Transverse colon (tissue), 4 donors: ENCODE results near the gene DEUP1. TPM values are rescaled to one million over a fixed set of nuclear protein-coding genes. Genes with fewer than 3 reads are reported as not detected.
A peak's percentile ranks its signal among the peaks of the same experiment; 100 is the strongest.

Experiments used
- DNase-seq: peaks from one replicate; pipeline ENCODE4 v3.0.0-alpha.2; 2019
- H3K27ac ChIP-seq, 4 donors: fragments of 200-600 bp; sonication (generic); 2 replicates each; pipeline ENCODE4 v1.5.1; 2016 to 2018; ENCODE audit warnings: inconsistent platforms in 4 of 4
- H3K27me3 ChIP-seq: fragments of 200-600 bp; sonication (generic); 2 replicates; pipeline ENCODE4 v1.5.1; 2017; ENCODE audit warnings: inconsistent platforms
- H3K36me3 ChIP-seq, 4 donors: fragments of 200-600 bp; sonication (generic); 2 replicates each; pipeline ENCODE4 v1.5.1; 2017 to 2019; ENCODE audit warnings: inconsistent platforms in 4 of 4
- H3K4me1 ChIP-seq, 4 donors: fragments of 200-600 bp; sonication (generic); 2 replicates each; pipeline ENCODE4 v1.5.1; 2017 to 2020; ENCODE audit warnings: inconsistent platforms in 4 of 4
- H3K4me3 ChIP-seq, 4 donors: fragments of 200-600 bp; sonication (generic); 1 replicate in 1 of 4; 2 replicates in 3 of 4; pipeline versions ENCODE4 v1.5.1 to v1.6.1; 2017 to 2019; ENCODE audit warnings: inconsistent platforms in 4 of 4
- H3K9me3 ChIP-seq, 2 donors: fragments of 200-600 bp; sonication (generic); 2 replicates each; pipeline ENCODE4 v1.5.1; 2017 to 2019; ENCODE audit warnings: inconsistent platforms in 2 of 2
- EP300 ChIP-seq: sonication (generic); formaldehyde crosslinking; IDR thresholded peaks from one replicate; pipeline ENCODE4 v1.6.1; 2017; ENCODE audit warnings: antibody characterized with exemption, low read depth
- POLR2A ChIP-seq: fragments of 450-650 bp; IDR thresholded peaks from one replicate; pipeline ENCODE4 v1.6.1; 2016; ENCODE audit warnings: antibody characterized with exemption, mild to moderate bottlenecking, moderate library complexity
- POLR2AphosphoS5 ChIP-seq, 3 donors: sonication (generic); formaldehyde crosslinking; IDR thresholded peaks; one replicate each; pipeline ENCODE4 v1.6.1; 2016; ENCODE audit warnings: antibody characterized with exemption in 3 of 3
- WGBS, 2 donors: methylation state at CpG; one replicate each; pipeline ENCODE4 v1.1.5; 2018; ENCODE audit warnings: low coverage in 1 of 2; 5-methylcytosine and 5-hydroxymethylcytosine counted together
- in situ Hi-C, 4 donors: fragments of 200-750 bp; cut with MboI; loops; one replicate each; pipeline versions ENCODE4 v1.15.0 to v1.15.1; 2017; ENCODE audit warnings: low sequenced_read_pairs in 3 of 4, low pct_ligation_motif_present in 1 of 4, low pct_unique_long_range_greater_than_20kb in 1 of 4
- intact Hi-C: fragments of 100-400 bp; cut with DNase I; formaldehyde crosslinking; loops from one replicate; pipeline ENCODE4 v1.15.1; 2023; ENCODE audit warnings: low total_unique reads
- total RNA-seq, 4 donors: library from RNA; depleted of rRNA; stranded (reverse); fragments of >200 nt; gene quantifications; one replicate each; pipeline ENCODE4 v1.1.0, GENCODE V29; 2016
- TF ChIP-seq, protein P1 (sequence below), 5 experiments: fragments of 200-600 bp in 3 of 5; fragments of 450-650 bp in 2 of 5; sonication (generic) in 3 of 5; IDR thresholded peaks; 1 replicate in 2 of 5; 2 replicates in 3 of 5; pipeline ENCODE4 v1.5.1; 2016 to 2017; ENCODE audit warnings: antibody characterized with exemption in 5 of 5, inconsistent platforms in 3 of 5, mild to moderate bottlenecking in 2 of 5, moderate library complexity in 1 of 5

DEUP1 gene
- total RNA-seq, 4 donors from 2014 or later: not detected

- H3K27ac ChIP-seq: no peak overlapping the region
- H3K9me3 ChIP-seq: peaks cover 0 to 3% of the 10 kb centered on the region in 2 donors
- DNase-seq: no peak
- intact Hi-C loops: no loop called here
- no peaks in the 10 kb centered on the region for H3K36me3 ChIP-seq
- no peaks in the 10 kb centered on the region for H3K27me3 ChIP-seq
- 88 to 93% methylated on average over 2 of the region's 2 CpGs for WGBS, 2 donors
- TF ChIP-seq POLR2AphosphoS5 (IDR thresholded peaks at IDR 0.05) (no peak), POLR2A (no peak), EP300 (no peak)
- TF ChIP-seq, protein P1, sequence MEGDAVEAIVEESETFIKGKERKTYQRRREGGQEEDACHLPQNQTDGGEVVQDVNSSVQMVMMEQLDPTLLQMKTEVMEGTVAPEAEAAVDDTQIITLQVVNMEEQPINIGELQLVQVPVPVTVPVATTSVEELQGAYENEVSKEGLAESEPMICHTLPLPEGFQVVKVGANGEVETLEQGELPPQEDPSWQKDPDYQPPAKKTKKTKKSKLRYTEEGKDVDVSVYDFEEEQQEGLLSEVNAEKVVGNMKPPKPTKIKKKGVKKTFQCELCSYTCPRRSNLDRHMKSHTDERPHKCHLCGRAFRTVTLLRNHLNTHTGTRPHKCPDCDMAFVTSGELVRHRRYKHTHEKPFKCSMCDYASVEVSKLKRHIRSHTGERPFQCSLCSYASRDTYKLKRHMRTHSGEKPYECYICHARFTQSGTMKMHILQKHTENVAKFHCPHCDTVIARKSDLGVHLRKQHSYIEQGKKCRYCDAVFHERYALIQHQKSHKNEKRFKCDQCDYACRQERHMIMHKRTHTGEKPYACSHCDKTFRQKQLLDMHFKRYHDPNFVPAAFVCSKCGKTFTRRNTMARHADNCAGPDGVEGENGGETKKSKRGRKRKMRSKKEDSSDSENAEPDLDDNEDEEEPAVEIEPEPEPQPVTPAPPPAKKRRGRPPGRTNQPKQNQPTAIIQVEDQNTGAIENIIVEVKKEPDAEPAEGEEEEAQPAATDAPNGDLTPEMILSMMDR (IDR thresholded peaks at IDR 0.05): no peak
- in situ Hi-C loops: no loop called here
- no peak overlapping the region for H3K4me3 ChIP-seq
- H3K4me1 ChIP-seq: no peaks in the 10 kb centered on the region
Measured at GRCh38 chr11:93322207-93322606, 8.3 kb upstream of the DEUP1 start.

DNA sequence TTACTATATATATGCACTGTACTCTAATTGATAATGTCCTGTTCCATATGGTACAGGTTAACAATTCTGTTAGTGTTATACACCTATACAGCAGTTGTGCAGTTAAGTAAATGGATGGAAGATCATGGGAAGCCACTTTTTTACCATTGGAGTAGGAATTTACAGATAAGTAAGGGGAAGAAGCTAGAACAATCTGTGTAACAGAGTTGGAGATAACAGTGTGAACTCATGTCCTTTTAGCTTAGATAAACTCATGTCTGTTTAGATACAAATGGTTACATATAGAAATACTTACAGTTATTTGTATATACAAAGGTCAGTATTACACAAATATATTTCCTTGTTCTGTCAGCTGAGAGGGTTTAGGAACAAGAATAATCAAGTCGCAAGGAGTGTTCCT lies 6.8 kb upstream of the DEUP1 start:
- no peak overlapping the region for H3K27ac ChIP-seq
- no peaks in the 10 kb centered on the region for H3K36me3 ChIP-seq
- TF ChIP-seq POLR2A: no peak
- DNase-seq: no peak
- no peak overlapping the region for H3K4me3 ChIP-seq
- 62 to 91% methylated on average over 1 of the region's 1 CpG for WGBS, 2 donors
- in situ Hi-C loops: no loop called here
- H3K4me1 ChIP-seq: no peaks in the 10 kb centered on the region
- H3K27me3 ChIP-seq: no peaks in the 10 kb centered on the region
- H3K9me3 ChIP-seq: peaks cover 0 to 3% of the 10 kb centered on the region in 2 donors
- intact Hi-C loops: no loop called here

DNA sequence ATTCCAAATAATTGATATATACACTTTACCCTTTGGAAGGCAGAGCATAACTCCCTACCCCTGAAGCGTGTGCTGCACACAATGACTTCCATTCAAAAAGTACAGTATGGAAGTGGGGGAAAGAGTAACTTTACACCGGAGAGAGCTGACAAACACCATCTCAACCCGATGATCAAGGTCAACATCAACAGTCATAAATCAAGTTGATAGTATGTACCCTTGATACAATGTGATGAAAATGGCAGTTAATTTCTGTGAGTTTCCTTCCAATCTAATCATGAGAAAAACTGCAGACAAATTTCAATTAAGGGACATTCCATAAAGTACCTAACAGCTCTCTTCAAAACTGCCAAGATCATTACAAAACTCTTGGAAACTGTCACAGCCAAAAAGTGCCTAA lies 6.0 kb upstream of the DEUP1 start:
- intact Hi-C loops (no loop called here), in situ Hi-C loops (no loop called here)
- WGBS, 2 donors: 49 to 59% methylated on average over 3 of the region's 3 CpGs
- Histone ChIP-seq H3K27me3 (peaks cover 2% of the 10 kb centered on the region), H3K36me3 (no peaks in the 10 kb centered on the region), H3K27ac (no peak overlapping the region), H3K4me3 (no peak overlapping the region), H3K9me3 (no peaks in the 10 kb centered on the region), H3K4me1 (no peaks in the 10 kb centered on the region)
- TF ChIP-seq, protein P1 (IDR thresholded peaks at IDR 0.05): no peak
- no peak for TF ChIP-seq EP300
- TF ChIP-seq POLR2AphosphoS5 (IDR thresholded peaks at IDR 0.05): no peak
- TF ChIP-seq POLR2A: no peak
- no peak for DNase-seq

DNA sequence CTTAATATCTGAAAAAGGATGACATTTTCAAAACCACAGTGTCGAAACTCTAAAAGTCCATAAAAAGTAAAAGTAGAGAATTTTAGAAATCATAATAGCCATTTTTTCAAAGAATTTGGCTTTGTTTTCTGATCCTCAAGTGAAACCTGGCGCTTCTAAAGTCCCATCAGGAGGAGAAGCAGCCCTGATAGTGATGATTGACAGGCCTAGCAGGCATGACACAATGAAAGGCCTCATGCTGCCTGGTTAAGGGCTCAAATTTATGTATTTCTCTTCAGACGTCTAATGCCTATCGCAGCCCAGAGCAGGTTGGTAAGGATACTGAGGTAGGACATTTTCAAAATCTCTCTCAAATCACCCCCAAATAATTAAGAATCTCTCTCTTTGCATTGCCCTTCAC lies 3.9 kb upstream of the DEUP1 start:
- no peaks in the 10 kb centered on the region for H3K36me3 ChIP-seq
- in situ Hi-C loops: no loop called here
- TF ChIP-seq POLR2AphosphoS5 (IDR thresholded peaks at IDR 0.05): no peak
- TF ChIP-seq EP300: no peak
- TF ChIP-seq, protein P1 (IDR thresholded peaks at IDR 0.05): no peak
- no peak for TF ChIP-seq POLR2A
- intact Hi-C loops: no loop called here
- WGBS, 2 donors: 93 to 94% methylated on average over 4 of the region's 4 CpGs
- peaks cover 0 to 9% (median 3%) of the 10 kb centered on the region in 4 donors for H3K4me1 ChIP-seq
- DNase-seq: no peak
- H3K27ac ChIP-seq: no peak overlapping the region
- H3K9me3 ChIP-seq: no peaks in the 10 kb centered on the region
- H3K27me3 ChIP-seq: peaks cover 24% of the 10 kb centered on the region
- no peak overlapping the region for H3K4me3 ChIP-seq

- in situ Hi-C loops (no loop called here), intact Hi-C loops (no loop called here)
- Histone ChIP-seq H3K4me3 (peak overlapping the region in 3 of 4 donors; percentile 28 to 49 (median 36)), H3K27ac (no peak overlapping the region), H3K4me1 (peaks cover 0 to 9% (median 3%) of the 10 kb centered on the region in 4 donors), H3K9me3 (no peaks in the 10 kb centered on the region), H3K27me3 (peaks cover 35% of the 10 kb centered on the region), H3K36me3 (no peaks in the 10 kb centered on the region)
- no peak for DNase-seq
- TF ChIP-seq POLR2A: no peak
- WGBS, 2 donors: 15 to 19% methylated on average over 13 to 16 of the region's 16 CpGs
Measured at GRCh38 chr11:93329936-93330445, 551 bp upstream of the DEUP1 start.
